Amniotic stem cell (primary cell): ENCODE results near the gene ZNF630.
"Not testable (repeated sequence)": the region's sequence is repeated elsewhere in the genome, so short reads cannot be mapped to it uniquely, and the experiment has no call there.

ENCODE experiments used
- DNase-seq: peaks from one replicate; lab custom pipeline; 2025; lab: John Stamatoyannopoulos, UW

ZNF630 gene

DNA sequence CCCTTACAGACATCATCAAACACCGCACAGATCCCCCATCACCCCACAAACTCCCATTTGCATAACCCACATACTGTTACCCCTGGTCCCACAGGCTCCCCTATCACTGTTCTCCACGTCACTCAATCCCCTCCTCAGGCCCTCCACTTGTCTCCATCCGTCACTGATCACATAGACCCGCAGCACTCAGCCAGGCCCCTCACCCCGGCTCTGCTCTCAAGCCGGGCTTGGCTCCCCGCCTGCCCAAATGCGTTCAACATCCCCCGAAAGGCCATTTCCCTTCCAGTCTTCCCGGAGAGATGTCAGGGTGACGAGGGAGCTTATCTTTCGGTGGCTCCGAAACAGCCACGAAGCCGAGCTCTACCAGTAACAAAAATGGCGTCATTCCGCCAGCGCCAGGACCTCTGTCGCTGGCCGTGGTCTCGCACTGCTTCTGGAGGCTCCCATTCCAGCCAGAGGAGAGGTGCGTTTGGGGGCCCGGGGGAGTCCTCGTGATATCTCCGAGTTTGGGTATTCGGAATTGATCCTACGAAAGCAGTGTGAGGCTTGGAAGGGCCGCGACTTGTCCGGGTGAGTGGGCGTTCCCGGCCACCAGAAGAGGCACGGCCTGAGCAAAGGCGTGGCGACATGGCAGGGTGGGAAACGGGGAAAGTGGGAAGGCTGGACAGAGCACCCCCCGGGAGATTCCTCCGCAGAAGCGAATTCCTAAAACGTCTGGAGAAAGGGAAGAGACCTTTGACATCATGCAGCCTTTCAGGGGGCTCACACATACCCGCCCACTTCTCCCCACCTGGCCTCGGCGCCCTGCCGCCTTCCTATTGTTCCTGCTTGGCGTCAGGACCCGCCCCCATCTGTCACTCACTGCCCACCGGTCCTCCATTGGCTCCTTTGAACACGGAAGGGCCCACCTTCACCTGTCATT lies at the start of gene ZNF630:
TSS of gene ZNF630 (minus strand) at position 577 of the 922 bp plus-strand sequence. CDS start 4,754 bp downstream, outside the sequence.
- DNase-seq = no peak

DNA sequence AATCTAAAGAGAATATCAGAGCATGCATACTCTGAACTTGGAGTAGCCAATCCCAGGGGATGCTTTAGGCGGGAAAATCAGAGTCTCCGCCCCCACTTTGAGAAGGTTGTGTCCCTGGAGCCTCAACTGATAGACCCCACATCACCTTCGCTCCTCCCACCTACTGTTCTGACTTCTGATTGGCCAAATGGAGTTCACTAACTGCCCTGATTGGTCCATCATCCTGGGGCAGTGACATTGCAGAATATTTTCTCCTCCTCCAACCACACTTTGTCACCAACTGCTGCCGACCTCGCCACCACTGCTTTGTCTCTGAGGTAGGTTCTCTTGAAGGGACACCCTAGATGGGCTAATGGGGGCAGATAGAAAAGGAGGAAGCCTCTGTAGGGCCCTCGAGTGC lies 36.3 kb upstream of the ZNF630 start:
- DNase-seq = no peak

DNA sequence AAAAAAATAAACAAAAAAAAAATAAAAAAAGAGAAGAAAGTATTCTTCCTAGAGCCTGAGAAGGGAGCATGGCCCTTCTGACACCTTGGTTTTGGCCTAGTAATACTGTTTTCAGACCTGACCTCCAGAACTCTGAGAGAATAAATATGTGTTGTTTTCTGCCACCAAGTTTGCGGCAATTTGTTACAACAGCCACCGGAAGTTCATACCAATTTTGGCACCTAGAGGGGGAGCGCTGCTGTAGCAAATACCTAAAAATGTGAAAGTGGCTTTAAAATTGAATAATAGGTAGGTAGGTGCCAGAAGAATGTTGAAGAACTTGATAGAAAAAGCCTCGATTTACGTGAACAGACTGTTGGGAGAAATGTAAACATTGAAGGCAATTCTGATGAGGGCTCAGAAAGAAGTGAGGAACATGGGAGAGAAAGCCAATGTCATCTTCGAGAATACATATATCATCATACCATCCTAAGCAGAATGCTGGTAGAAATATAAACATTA lies 31.5 kb upstream of the ZNF630 start:
- no peak for DNase-seq

GRCh38 chrX:48101443-48101842 lies 30.0 kb upstream of the ZNF630 start:
- DNase-seq = no peak

GRCh38 chrX:48092558-48092957 lies 21.1 kb upstream of the ZNF630 start:
- DNase-seq = not testable (repeated sequence)

- DNase-seq = no peak
Measured at GRCh38 chrX:48090123-48090522, 18.7 kb upstream of the ZNF630 start.

DNA sequence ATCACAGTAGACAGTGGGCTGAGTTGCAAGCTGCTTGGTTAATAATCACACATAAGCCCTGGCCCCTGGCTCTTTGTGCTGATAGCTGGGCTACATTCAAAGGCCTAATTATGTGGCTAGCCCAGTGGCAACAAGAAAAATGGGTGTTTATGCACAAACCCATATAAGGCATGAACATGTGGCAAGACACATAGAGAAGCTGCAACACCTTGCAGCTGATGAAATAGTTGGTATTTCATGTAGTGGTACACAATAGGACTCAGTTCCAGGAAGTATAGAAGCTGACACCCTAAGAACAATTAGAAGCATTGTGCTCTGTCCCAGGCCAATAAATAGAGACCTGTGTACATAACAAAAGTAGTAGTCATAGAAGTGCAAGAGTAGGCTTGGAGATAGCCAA lies 14.6 kb upstream of the ZNF630 start:
- DNase-seq = no peak

DNA sequence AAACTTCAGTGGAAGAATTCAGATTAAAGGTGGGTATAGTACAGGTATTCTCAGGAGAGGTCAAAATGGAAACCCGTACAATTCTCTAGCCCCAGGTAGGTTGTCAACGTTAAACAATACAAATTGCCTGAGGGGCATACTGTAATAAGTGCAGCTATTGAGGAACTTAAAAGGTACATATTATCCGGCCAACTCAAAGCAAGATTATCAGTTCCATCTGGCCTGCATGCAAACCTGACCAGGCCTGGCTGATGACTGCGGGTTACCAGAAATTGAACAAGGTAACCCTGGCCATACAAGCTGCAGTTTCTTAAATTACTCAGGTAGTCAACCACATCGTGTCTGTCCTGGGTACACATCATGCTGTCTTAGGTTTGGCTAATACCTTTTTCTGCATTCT lies 12.3 kb upstream of the ZNF630 start:
- no peak for DNase-seq

DNA sequence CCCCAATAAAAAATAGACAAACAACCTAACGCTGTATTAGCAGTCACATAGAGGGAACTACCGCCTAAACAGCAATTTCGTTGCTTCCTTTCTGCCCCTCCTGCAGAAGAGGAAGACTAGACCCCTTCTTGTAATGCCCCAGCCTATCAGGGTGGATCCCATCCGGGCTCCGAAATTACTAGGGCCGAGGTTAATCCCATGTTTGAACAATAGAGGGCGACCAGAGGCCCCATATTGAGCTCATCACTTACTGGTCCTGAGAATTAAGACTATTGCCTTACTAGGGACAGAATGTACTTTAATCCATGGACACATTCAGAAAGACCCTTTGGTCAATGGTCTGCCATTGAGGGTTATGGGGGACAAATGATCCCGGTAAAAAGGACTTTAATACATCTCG lies 11.8 kb upstream of the ZNF630 start:
- no peak for DNase-seq

- DNase-seq = no peak
Measured at GRCh38 chrX:48076343-48076742, 4.9 kb upstream of the ZNF630 start.

DNA sequence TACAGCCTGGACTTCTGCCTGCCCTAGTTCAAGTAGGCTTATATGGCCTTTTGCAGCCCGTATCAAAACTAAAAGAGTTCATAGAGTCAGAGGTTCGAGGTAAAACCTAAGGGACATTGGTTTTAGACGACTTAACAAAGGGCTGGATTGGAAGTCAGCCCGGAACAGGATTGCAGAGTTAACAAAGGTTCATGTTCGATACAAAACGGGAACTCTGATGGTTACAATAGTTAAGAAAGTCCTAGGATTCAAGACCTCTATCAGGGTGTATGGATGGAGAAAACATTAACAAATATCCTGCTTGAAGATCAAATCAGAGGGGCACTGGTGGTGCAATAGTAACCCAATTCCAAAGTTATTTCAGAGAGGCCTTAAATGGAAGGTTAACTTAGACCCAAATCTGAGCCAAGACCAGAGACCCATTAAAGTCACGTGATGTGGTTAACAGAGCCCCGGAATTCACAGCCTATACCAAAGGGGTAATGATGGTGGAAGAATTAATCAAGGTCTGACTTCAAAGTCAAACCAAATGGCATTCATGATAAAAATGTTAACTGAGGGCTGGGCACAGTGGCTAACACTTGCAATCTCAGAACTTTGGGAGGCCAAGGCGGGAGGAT lies 656 bp upstream of the ZNF630 start:
- no peak for DNase-seq

DNA sequence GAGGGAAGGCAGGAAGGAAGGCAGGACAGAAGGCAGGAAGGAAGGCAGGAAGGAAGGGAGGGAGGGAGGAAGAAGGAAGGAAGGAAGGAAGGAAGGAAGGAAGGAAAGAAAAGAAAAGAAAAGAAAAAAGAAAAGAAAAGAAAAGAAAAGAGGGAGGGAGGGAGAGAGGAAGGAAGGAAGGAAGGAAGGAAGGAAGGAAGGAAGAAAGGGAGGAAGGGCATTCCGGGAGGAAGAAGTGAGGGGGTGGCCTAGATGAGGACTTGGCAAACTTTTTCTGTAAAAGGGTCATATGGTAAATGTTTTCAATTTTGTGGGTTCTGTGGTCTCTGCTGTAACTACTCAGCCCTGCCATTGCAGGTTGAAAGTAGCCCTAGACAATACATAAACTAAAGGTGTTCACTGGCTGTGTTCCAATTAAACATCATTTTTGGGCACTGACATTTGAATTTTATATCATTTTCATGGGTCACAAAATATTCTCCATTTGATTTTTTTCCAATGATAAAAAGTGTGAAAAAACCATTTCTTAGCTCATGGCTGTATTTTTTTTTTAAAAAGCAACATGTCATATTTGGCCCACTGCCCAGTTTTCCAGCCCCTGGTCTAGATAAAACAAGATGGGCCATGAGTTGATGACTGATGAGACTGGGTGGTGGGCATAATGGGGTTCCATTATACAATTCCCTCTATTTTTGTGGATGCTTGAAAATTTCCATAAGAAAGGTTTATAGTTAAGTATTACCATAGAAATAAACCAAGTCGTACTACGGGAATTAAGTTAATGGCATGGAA lies 3.1 kb downstream of the ZNF630 start:
- no peak for DNase-seq

- DNase-seq = no peak
Measured at GRCh38 chrX:48064261-48064660, 7.2 kb downstream of the ZNF630 start.

DNA sequence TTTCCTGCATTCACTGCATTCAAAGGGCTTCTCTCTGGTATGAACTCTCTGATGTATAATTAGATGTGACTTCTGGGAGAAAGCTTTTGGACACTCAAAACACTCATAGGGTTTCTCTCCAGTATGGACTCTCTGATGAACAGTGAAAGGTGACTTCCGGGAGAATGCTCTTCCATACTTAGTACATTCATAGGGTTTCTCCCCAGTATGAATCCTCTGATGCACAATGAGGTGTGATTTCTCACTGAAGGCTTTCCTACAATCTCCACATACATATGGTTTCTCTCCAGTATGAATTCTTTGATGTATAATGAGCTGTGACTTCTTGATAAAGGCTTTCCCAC lies 12.2 kb downstream of the ZNF630 start:
- DNase-seq = no peak

- no peak for DNase-seq
Measured at GRCh38 chrX:48058621-48059295, 12.7 kb downstream of the ZNF630 start.

GRCh38 chrX:48046846-48047245 lies 24.6 kb downstream of the ZNF630 start:
- DNase-seq = no peak

GRCh38 chrX:48045410-48046311 lies 25.8 kb downstream of the ZNF630 start:
- no peak for DNase-seq

GRCh38 chrX:48043056-48043455 lies 28.4 kb downstream of the ZNF630 start:
- DNase-seq = no peak

DNA sequence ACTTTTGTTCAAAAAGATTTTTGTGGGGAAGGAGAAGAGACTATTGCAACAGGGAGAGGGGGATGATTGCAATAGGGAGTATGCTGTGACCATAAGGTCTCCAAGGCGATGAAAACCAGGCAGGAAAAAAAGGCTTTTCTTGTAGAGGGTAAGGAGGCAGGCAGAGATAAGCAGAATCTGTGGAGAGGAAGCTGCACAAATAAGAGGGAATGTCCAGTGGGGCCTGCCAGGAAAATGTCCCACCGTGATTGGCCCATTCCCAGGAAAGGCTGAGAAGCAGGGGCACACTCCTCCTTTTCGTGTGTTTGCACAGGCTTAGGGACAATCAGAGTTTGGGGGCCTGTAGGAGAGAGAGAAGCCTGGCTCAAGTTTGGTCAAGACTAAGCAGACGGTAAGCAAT lies 35.5 kb downstream of the ZNF630 start:
- DNase-seq = no peak

- DNase-seq = not testable (repeated sequence)
Measured at GRCh38 chrX:48030641-48031173, 40.7 kb downstream of the ZNF630 start.

GRCh38 chrX:48030237-48030636 lies 41.2 kb downstream of the ZNF630 start:
- DNase-seq = no peak
